OCI-M2 (cell line): ENCODE data around the gene COL16A1.

ENCODE experiments used
- DNase-seq: peaks from one replicate; lab custom pipeline; 2025; ENCODE audit not compliant: unreplicated experiment; lab: John Stamatoyannopoulos, UW

Gene COL16A1

GRCh38 chr1:31688233-31688918 is 15.4 kb downstream of the COL16A1 start:
- DNase-seq, result no peak

- no peak for DNase-seq
Observed at GRCh38 chr1:31687601-31688000, 16.2 kb downstream of the COL16A1 start.

GRCh38 chr1:31685795-31686194 is 18.0 kb downstream of the COL16A1 start:
- DNase-seq, result no peak

- no peak for DNase-seq
Observed at GRCh38 chr1:31683997-31684396, 19.8 kb downstream of the COL16A1 start.

GRCh38 chr1:31681415-31681814 is 22.4 kb downstream of the COL16A1 start:
- DNase-seq, result no peak

- DNase-seq, result no peak
Observed at GRCh38 chr1:31679676-31680230, 24.1 kb downstream of the COL16A1 start.

- DNase-seq, result no peak
Observed at GRCh38 chr1:31679091-31679490, 24.7 kb downstream of the COL16A1 start.

GRCh38 chr1:31678681-31679080 is 25.1 kb downstream of the COL16A1 start:
- no peak for DNase-seq

GRCh38 chr1:31677949-31678348 is 25.9 kb downstream of the COL16A1 start:
- no peak for DNase-seq

- no peak for DNase-seq
Observed at GRCh38 chr1:31677401-31677800, 26.4 kb downstream of the COL16A1 start.

GRCh38 chr1:31675756-31676155 is 28.1 kb downstream of the COL16A1 start:
- DNase-seq, result no peak

- DNase-seq, result no peak
Observed at GRCh38 chr1:31675161-31675560, 28.7 kb downstream of the COL16A1 start.

GRCh38 chr1:31674626-31675025 is 29.2 kb downstream of the COL16A1 start:
- no peak for DNase-seq

- DNase-seq, result no peak
Observed at GRCh38 chr1:31673433-31673832, 30.4 kb downstream of the COL16A1 start.

- DNase-seq, result no peak
Observed at GRCh38 chr1:31672986-31673385, 30.8 kb downstream of the COL16A1 start.

- DNase-seq, result no peak
Observed at GRCh38 chr1:31671561-31672201, 32.1 kb downstream of the COL16A1 start.

GRCh38 chr1:31671147-31671546 is 32.7 kb downstream of the COL16A1 start:
- no peak for DNase-seq

- no peak for DNase-seq
Observed at GRCh38 chr1:31670593-31670964, 33.2 kb downstream of the COL16A1 start.

GRCh38 chr1:31669786-31670592 is 33.8 kb downstream of the COL16A1 start:
- DNase-seq, result no peak

GRCh38 chr1:31669433-31669785 is 34.4 kb downstream of the COL16A1 start:
- DNase-seq, result no peak

GRCh38 chr1:31668303-31668883 is 35.4 kb downstream of the COL16A1 start:
- DNase-seq, result no peak
